Ovary (tissue), 9 donors: ENCODE measurements around the gene LTBR. TPM values are rescaled to one million over a fixed set of nuclear protein-coding genes. Genes with fewer than 3 reads are reported as not detected.

ENCODE experiments used
- DNase-seq, 5 donors: peaks; one replicate each; pipeline ENCODE4 v3.0.0-alpha.2; 2019 to 2020
- H3K27ac ChIP-seq, 2 donors: fragments of 200-600 bp; one replicate each; pipeline versions ENCODE4 v1.5.1 to v1.8.0; 2019 to 2022
- H3K27me3 ChIP-seq: fragments of 200-600 bp; one replicate; pipeline ENCODE4 v1.8.0; 2022
- H3K36me3 ChIP-seq: fragments of 200-600 bp; sonication (generic); one replicate; pipeline ENCODE4 v1.5.1; 2019
- H3K4me1 ChIP-seq: one replicate; pipeline ENCODE4 v1.8.1; 2013; ENCODE audit warnings: mild to moderate bottlenecking, moderate library complexity; ENCODE audit not compliant: insufficient read depth
- H3K4me3 ChIP-seq: fragments of 200-600 bp; sonication (generic); one replicate; pipeline ENCODE4 v1.5.1; 2017
- H3K9me3 ChIP-seq, 2 donors: fragments of 200-600 bp in 1 of 2; sonication (generic) in 1 of 2; one replicate each; pipeline versions ENCODE4 v1.5.1 to v1.8.1; 2013 to 2019; ENCODE audit warnings: mild to moderate bottlenecking in 1 of 2, moderate library complexity in 1 of 2
- EP300 ChIP-seq: sonication (generic); formaldehyde crosslinking; IDR thresholded peaks from one replicate; pipeline ENCODE4 v1.6.1; 2017; ENCODE audit warnings: antibody characterized with exemption
- POLR2A ChIP-seq: fragments of 450-650 bp; IDR thresholded peaks from one replicate; pipeline ENCODE4 v1.6.1; 2017; ENCODE audit warnings: antibody characterized with exemption, mild to moderate bottlenecking, moderate library complexity
- WGBS, 3 donors: extraction: QIAGEN DNeasy Blood & Tissue Kit in 1 of 3; methylation state at CpG; one replicate each; pipeline versions ENCODE4 v1.1.5 to v1.1.7; 2013 to 2017; 5-methylcytosine and 5-hydroxymethylcytosine counted together
- intact Hi-C, 4 donors: fragments of 100-400 bp; cut with DNase I; formaldehyde crosslinking; loops; one replicate each; pipeline versions ENCODE4 v1.11.0 to v1.15.1; 2022 to 2023
- polyA plus RNA-seq, 2 donors: library from polyadenylated mRNA; stranded (reverse); fragments of 200-250 nt in 1 of 2; fragments of 350-450 nt in 1 of 2; fragmentation: Illumina TruSeq in 1 of 2; extraction: RNeasy Lipid Tissue Mini Kit (QIAGEN cat#74804) in 1 of 2; gene quantifications; one replicate each; pipeline ENCODE4 v1.2.3, GENCODE V29; 2013 to 2014
- total RNA-seq, 7 donors: library from RNA; depleted of rRNA in 2 of 7; stranded (reverse); fragments of >200 nt in 2 of 7; fragmentation: NEBNext Ultra II Directional in 3 of 7; extraction: Animal tissue kit (Norgen Biotek cat#: 25700) in 3 of 7; gene quantifications; one replicate each; pipeline versions ENCODE4 v1.1.0 to v1.2.4, GENCODE V29; 2016 to 2023
- TF ChIP-seq, protein P1 (sequence below), 3 donors: fragments of 450-650 bp in 2 of 3; fragments of 200-600 bp in 1 of 3; IDR thresholded peaks; one replicate each; pipeline versions ENCODE4 v1.5.1 to v1.8.0; 2016 to 2022; ENCODE audit warnings: antibody characterized with exemption in 3 of 3, mild to moderate bottlenecking in 1 of 3
- donor health status: DM: no; HTN: no; CAD: no; lungs with moderate emphysema.
- donor health status: DM: no; HTN: no; CAD: no.
- donor health status: Bipolar disorder and iron deficiency.
- donor health status: DM: yes; HTN: yes; CAD: no.
- donor health status: DM: no; HTN: no; CAD: no.
- donor health status: DM: yes; HTN: yes; CAD: no.

The LTBR gene
- total and polyA plus RNA-seq, 9 donors = 21.9 to 131 (median 75.3) TPM

DNA sequence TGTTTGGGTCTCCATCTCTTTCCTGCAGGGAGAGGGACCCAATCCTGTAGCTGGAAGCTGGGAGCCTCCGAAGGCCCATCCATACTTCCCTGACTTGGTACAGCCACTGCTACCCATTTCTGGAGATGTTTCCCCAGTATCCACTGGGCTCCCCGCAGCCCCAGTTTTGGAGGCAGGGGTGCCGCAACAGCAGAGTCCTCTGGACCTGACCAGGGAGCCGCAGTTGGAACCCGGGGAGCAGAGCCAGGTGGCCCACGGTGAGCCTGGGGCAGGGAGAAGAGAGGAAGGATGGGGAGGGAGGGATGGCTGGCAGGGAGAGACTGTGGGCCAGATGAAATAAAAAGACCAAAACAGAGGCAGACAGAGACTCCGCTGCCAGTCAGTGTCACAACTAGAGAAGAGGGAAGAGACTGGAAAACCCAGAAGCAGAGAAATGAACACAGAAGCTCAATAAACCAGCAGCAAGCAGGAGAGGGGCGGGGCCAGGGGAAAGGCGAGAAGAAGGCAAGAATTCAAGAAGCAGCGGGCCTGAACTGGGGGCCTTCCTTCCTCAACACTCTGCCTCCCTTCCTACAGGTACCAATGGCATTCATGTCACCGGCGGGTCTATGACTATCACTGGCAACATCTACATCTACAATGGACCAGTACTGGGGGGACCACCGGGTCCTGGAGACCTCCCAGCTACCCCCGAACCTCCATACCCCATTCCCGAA is 6.3 kb downstream of the LTBR start:
- intact Hi-C loops = no loop called here
- H3K4me1 ChIP-seq = peaks cover 4% of the 10 kb centered on the region

DNA sequence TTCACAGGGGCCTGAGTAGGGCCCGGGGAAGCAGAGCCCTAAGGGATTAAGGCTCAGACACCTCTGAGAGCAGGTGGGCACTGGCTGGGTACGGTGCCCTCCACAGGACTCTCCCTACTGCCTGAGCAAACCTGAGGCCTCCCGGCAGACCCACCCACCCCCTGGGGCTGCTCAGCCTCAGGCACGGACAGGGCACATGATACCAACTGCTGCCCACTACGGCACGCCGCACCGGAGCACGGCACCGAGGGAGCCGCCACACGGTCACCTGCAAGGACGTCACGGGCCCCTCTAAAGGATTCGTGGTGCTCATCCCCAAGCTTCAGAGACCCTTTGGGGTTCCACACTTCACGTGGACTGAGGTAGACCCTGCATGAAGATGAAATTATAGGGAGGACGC is 7.1 kb downstream of the LTBR start:
- TF ChIP-seq EP300 (no peak), POLR2A (no peak)
- TF ChIP-seq, protein P1, sequence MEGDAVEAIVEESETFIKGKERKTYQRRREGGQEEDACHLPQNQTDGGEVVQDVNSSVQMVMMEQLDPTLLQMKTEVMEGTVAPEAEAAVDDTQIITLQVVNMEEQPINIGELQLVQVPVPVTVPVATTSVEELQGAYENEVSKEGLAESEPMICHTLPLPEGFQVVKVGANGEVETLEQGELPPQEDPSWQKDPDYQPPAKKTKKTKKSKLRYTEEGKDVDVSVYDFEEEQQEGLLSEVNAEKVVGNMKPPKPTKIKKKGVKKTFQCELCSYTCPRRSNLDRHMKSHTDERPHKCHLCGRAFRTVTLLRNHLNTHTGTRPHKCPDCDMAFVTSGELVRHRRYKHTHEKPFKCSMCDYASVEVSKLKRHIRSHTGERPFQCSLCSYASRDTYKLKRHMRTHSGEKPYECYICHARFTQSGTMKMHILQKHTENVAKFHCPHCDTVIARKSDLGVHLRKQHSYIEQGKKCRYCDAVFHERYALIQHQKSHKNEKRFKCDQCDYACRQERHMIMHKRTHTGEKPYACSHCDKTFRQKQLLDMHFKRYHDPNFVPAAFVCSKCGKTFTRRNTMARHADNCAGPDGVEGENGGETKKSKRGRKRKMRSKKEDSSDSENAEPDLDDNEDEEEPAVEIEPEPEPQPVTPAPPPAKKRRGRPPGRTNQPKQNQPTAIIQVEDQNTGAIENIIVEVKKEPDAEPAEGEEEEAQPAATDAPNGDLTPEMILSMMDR (IDR thresholded peaks at IDR 0.05) = no peak
- no peak overlapping the region for H3K4me3 ChIP-seq
- DNase-seq = no peak
- H3K36me3 ChIP-seq = no peaks in the 10 kb centered on the region
- H3K27ac ChIP-seq = no peak overlapping the region
- 81 to 85% (median 83%) methylated on average over 17 of the region's 17 CpGs for WGBS, 3 donors
- no peaks in the 10 kb centered on the region for H3K27me3 ChIP-seq
- H3K4me1 ChIP-seq = peaks cover 2% of the 10 kb centered on the region
- intact Hi-C loops = no loop called here
- H3K9me3 ChIP-seq = no peaks in the 10 kb centered on the region

More for the DNA sequence above, 6.3 kb downstream of the LTBR start:
- TF ChIP-seq, protein P1 (IDR thresholded peaks at IDR 0.05) = no peak
- no peak for TF ChIP-seq POLR2A
- Histone ChIP-seq H3K36me3 (no peaks in the 10 kb centered on the region), H3K9me3 (no peaks in the 10 kb centered on the region), H3K27me3 (no peaks in the 10 kb centered on the region), H3K27ac (no peak overlapping the region), H3K4me3 (no peak overlapping the region)
- 75 to 82% (median 77%) methylated on average over 15 of the region's 15 CpGs for WGBS, 3 donors
- no peak for DNase-seq

DNA sequence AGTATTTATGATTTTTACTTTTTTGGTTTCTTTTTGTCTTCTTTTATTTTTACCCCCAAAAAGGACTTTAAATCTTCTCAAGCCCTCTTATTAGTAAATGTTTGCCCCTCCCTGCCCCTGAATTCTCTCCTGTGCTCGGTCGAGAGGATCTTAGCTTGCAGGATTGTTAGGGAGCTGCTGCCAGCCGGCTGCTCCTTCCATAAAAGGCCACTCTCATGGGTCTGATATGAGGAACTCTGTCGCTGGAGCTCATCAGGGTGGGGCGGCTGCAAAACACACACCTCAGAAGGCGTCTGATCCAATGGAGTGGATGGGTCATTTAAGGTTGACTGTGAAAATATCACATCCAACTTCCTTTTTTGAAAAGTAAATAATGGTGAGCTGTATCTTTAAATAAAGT is 8.5 kb downstream of the LTBR start:
- no peak for TF ChIP-seq EP300
- TF ChIP-seq, protein P1 (IDR thresholded peaks at IDR 0.05) = no peak
- TF ChIP-seq POLR2A = no peak
- Histone ChIP-seq H3K36me3 (no peaks in the 10 kb centered on the region), H3K4me1 (peaks cover 2% of the 10 kb centered on the region), H3K27me3 (no peaks in the 10 kb centered on the region), H3K4me3 (no peak overlapping the region), H3K27ac (no peak overlapping the region), H3K9me3 (no peaks in the 10 kb centered on the region)
- 17 to 22% (median 18%) methylated on average over 6 of the region's 6 CpGs for WGBS, 3 donors
- intact Hi-C loops = no loop called here
- no peak for DNase-seq

DNA sequence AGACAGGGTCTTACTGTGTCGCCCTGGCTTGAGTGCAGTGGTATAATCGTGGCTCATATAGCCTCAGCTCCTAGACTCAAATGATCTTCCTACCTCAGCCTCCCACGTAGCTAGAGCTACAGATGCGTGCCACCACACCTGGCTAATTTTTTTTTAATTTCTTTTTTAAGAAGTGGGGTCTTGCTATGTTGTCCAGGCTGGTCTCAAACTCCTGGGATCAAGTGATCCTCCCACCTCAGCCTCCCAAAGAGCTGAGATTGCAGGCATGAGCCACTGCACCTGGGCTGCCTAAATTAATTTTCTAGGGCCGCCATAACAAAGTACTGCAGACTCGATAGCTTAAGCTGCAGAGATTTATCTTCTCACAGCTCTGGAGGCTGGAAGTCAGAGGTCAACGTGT is 9.1 kb downstream of the LTBR start:
- H3K27me3 ChIP-seq = no peaks in the 10 kb centered on the region
- H3K9me3 ChIP-seq = no peaks in the 10 kb centered on the region
- no peak for TF ChIP-seq EP300
- no peaks in the 10 kb centered on the region for H3K36me3 ChIP-seq
- no peak for DNase-seq
- intact Hi-C loops = no loop called here
- H3K4me3 ChIP-seq = no peak overlapping the region
- WGBS, 3 donors = 84 to 88% (median 88%) methylated on average over 7 of the region's 7 CpGs
- H3K27ac ChIP-seq = no peak overlapping the region
- peaks cover 2% of the 10 kb centered on the region for H3K4me1 ChIP-seq

DNA sequence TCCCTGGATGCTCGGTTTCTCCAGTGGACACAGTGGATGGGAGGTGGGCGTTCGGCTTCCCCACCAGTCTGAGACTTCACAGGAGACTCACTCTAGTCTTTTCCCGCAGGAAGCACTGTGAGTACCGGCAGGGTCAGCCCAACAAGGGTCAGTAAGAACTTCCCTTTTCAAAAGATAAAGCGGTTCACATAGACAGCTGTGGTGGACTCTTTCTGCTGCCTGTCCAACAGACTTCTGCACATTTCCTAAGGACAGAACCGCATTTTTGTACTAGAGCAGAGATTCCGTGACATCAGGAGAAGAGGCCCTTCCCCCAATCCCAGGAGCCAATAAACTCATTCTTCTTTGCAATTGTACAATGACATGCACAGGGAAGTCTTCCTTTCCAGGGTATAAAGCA is 10.4 kb downstream of the LTBR start:
- H3K4me3 ChIP-seq = no peak overlapping the region
- 77 to 79% (median 78%) methylated on average over 8 of the region's 8 CpGs for WGBS, 3 donors
- no peaks in the 10 kb centered on the region for H3K36me3 ChIP-seq
- no peaks in the 10 kb centered on the region for H3K9me3 ChIP-seq
- no peaks in the 10 kb centered on the region for H3K27me3 ChIP-seq
- TF ChIP-seq, protein P1 (IDR thresholded peaks at IDR 0.05) = no peak
- TF ChIP-seq EP300 (no peak), POLR2A (no peak)
- intact Hi-C loops = no loop called here
- H3K27ac ChIP-seq = no peak overlapping the region
- H3K4me1 ChIP-seq = peaks cover 2% of the 10 kb centered on the region
- DNase-seq = no peak
